ENCODE results near the gene PTPRCAP.

- TF ChIP-seq POLR2AphosphoS5 (IDR thresholded peaks at IDR 0.05; ENCODE audit: low read length) (no peak), JUND (IDR thresholded peaks at IDR 0.05; ENCODE audit: low read depth, low read length) (no peak), PBX3 (IDR thresholded peaks at IDR 0.05; ENCODE audit: insufficient replicate concordance, low read depth, low read length) (no peak), BMI1 (IDR thresholded peaks at IDR 0.05; ENCODE audit: borderline replicate concordance) (no peak), ZNF384 (IDR thresholded peaks at IDR 0.05; ENCODE audit: borderline replicate concordance, low read depth, low read length) (no peak), GABPA (IDR thresholded peaks at IDR 0.05; ENCODE audit: low read depth) (no peak), ESRRA (IDR thresholded peaks at IDR 0.05; ENCODE audit: low read length) (no peak), EZH2 (IDR thresholded peaks at IDR 0.05; ENCODE audit: borderline replicate concordance, control insufficient read depth, low read depth, low read length) (no peak)
Measured at GRCh38 chr11:67419325-67420049, 18.0 kb downstream of the PTPRCAP start.

Measured in GM12878 (cell line).